Esophagus squamous epithelium (tissue), 5 donors: ENCODE data around the gene MSMO1. TPM values are rescaled to one million over a fixed set of nuclear protein-coding genes. Genes with fewer than 3 reads are reported as not detected.

ENCODE experiments used
- DNase-seq: peaks from one replicate; lab custom pipeline; 2025; lab: John Stamatoyannopoulos, UW
- H3K27ac ChIP-seq, 4 donors: fragments of 200-600 bp; sonication (generic); one replicate each; pipeline ENCODE4 v1.5.1; 2016 to 2019; ENCODE audit warnings: mild to moderate bottlenecking in 1 of 4
- H3K27me3 ChIP-seq, 4 donors: fragments of 200-600 bp; sonication (generic); 1 replicate in 3 of 4; 2 replicates in 1 of 4; pipeline versions ENCODE4 v1.5.1 to v1.6.0; 2017 to 2021; ENCODE audit warnings: antibody characterized with exemption in 1 of 4
- H3K36me3 ChIP-seq, 3 donors: fragments of 200-600 bp; sonication (generic); one replicate each; pipeline ENCODE4 v1.5.1; 2016 to 2019
- H3K4me1 ChIP-seq, 3 donors: fragments of 200-600 bp; sonication (generic); one replicate each; pipeline ENCODE4 v1.5.1; 2017 to 2019
- H3K4me3 ChIP-seq, 4 donors: fragments of 200-600 bp; sonication (generic); 1 replicate in 3 of 4; 2 replicates in 1 of 4; pipeline ENCODE4 v1.5.1; 2016 to 2019; ENCODE audit warnings: mild to moderate bottlenecking in 2 of 4, moderate library complexity in 1 of 4
- H3K9me3 ChIP-seq, 3 donors: fragments of 200-600 bp; sonication (generic); one replicate each; pipeline ENCODE4 v1.5.1; 2016 to 2019
- POLR2A ChIP-seq, 4 donors: fragments of 450-650 bp; IDR thresholded peaks; one replicate each; pipeline ENCODE4 v1.6.1; 2017; ENCODE audit warnings: antibody characterized with exemption in 4 of 4, mild to moderate bottlenecking in 4 of 4, moderate library complexity in 3 of 4
- WGBS, 2 donors: methylation state at CpG; one replicate each; pipeline ENCODE4 v1.1.5; 2018; 5-methylcytosine and 5-hydroxymethylcytosine counted together
- intact Hi-C: fragments of 100-400 bp; cut with DNase I; formaldehyde crosslinking; loops from one replicate; pipeline ENCODE4 v1.15.0; 2022
- total RNA-seq, 4 donors: library from RNA; depleted of rRNA; stranded (reverse); fragments of >200 nt; gene quantifications; one replicate each; pipeline ENCODE4 v1.1.0, GENCODE V29; 2016
- TF ChIP-seq, protein P1 (sequence below), 6 experiments: fragments of 450-650 bp in 4 of 6; fragments of 200-600 bp in 2 of 6; sonication (generic) in 2 of 6; IDR thresholded peaks; one replicate each; pipeline ENCODE4 v1.5.1; 2016 to 2019; ENCODE audit warnings: antibody characterized with exemption in 6 of 6, mild to moderate bottlenecking in 4 of 6, moderate library complexity in 4 of 6
- donor health status: DM: yes; HTN: yes; CAD: no.

Gene MSMO1
- total RNA-seq, 4 donors from 2014 or later = 122 to 302 (median 172) TPM

DNA sequence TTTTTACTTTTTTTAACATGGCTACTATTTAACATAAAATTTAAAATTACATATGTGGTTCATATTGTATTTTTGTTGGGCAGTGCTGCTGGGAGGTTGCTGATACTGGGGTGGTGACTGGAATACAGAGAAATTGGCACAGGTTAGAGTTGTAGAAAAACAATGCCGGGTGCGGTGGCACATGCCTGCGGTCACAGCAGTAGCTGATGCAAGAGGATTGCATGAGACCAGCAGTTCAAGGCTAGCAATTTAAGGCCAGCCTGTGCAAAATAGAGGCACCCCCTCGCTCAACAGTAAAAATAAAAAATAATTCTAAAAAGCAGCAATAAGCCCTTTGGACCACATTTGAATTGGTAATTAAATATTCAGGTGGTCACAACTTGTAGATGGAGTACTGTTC, 39.6 kb downstream of the MSMO1 start:
- Histone ChIP-seq H3K4me3 (no peak overlapping the region), H3K4me1 (no peaks in the 10 kb centered on the region), H3K27me3 (no peaks in the 10 kb centered on the region), H3K9me3 (no peaks in the 10 kb centered on the region), H3K27ac (no peak overlapping the region), H3K36me3 (no peaks in the 10 kb centered on the region)
- TF ChIP-seq POLR2A (IDR thresholded peaks at IDR 0.05) = no peak
- TF ChIP-seq, protein P1, sequence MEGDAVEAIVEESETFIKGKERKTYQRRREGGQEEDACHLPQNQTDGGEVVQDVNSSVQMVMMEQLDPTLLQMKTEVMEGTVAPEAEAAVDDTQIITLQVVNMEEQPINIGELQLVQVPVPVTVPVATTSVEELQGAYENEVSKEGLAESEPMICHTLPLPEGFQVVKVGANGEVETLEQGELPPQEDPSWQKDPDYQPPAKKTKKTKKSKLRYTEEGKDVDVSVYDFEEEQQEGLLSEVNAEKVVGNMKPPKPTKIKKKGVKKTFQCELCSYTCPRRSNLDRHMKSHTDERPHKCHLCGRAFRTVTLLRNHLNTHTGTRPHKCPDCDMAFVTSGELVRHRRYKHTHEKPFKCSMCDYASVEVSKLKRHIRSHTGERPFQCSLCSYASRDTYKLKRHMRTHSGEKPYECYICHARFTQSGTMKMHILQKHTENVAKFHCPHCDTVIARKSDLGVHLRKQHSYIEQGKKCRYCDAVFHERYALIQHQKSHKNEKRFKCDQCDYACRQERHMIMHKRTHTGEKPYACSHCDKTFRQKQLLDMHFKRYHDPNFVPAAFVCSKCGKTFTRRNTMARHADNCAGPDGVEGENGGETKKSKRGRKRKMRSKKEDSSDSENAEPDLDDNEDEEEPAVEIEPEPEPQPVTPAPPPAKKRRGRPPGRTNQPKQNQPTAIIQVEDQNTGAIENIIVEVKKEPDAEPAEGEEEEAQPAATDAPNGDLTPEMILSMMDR (IDR thresholded peaks at IDR 0.05) = no peak
- intact Hi-C loops = loop anchor here (10.0 kb wide), 1 partner anchor 98 kb away; no protein-coding TSS in a partner anchor
- DNase-seq = no peak
- 79% methylated on average over 4 of the region's 4 CpGs for WGBS, 2 donors

DNA sequence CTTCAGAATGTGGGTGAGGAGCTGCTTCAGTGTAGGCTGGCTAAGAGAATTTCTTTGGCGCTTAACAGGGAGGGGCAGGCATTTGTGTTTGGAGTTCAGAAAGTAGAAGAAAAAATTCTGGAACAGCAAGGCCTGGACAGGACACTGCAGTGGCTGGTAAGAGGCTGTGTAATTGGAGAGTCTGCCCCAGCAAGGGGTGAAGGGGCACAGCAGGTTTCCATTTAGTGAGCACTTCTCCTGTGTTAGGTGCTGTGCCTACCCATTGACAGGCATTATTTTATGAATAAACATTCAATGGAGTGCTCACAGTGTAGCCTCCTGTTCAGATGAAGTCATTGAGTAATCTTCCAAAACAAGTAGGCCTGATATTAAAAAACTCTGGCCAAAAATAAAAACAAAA, 40.6 kb downstream of the MSMO1 start:
- H3K27ac ChIP-seq = no peak overlapping the region
- DNase-seq = no peak
- H3K4me3 ChIP-seq = no peak overlapping the region
- intact Hi-C loops = loop anchor here (10.0 kb wide), 1 partner anchor 97 kb away; no protein-coding TSS in a partner anchor
- H3K9me3 ChIP-seq = no peaks in the 10 kb centered on the region
- H3K36me3 ChIP-seq = no peaks in the 10 kb centered on the region
- TF ChIP-seq POLR2A (IDR thresholded peaks at IDR 0.05) = no peak
- TF ChIP-seq, protein P1 (IDR thresholded peaks at IDR 0.05) = no peak
- 73 to 80% methylated on average over 1 of the region's 1 CpG for WGBS, 2 donors
- no peaks in the 10 kb centered on the region for H3K4me1 ChIP-seq
- no peaks in the 10 kb centered on the region for H3K27me3 ChIP-seq

DNA sequence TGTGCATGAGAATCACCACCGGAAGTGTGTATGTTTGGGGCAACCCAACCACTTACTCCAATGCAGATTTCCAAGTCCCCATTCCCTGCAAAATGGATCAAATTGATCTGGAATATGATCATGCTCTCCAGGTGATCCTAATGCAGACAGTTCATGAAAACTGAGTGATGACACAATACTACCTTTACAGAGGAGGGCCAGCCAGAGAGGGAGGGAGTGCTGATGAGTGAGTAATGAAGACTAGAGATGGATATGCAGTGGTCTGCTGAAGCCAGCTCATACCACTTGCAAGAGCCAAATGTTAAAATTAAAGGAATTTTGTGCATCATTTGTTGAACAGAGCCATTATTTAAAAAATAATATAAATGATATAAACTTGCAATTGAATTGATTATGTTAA, 41.1 kb downstream of the MSMO1 start:
- intact Hi-C loops = loop anchor here (10.0 kb wide), 1 partner anchor 96 kb away; no protein-coding TSS in a partner anchor
- Histone ChIP-seq H3K4me3 (no peak overlapping the region), H3K9me3 (no peaks in the 10 kb centered on the region), H3K36me3 (no peaks in the 10 kb centered on the region), H3K27ac (no peak overlapping the region), H3K27me3 (no peaks in the 10 kb centered on the region), H3K4me1 (no peaks in the 10 kb centered on the region)
- 87 to 100% methylated on average over 1 of the region's 1 CpG for WGBS, 2 donors
- TF ChIP-seq POLR2A (IDR thresholded peaks at IDR 0.05) = no peak
- TF ChIP-seq, protein P1 (IDR thresholded peaks at IDR 0.05) = no peak
- DNase-seq = no peak

DNA sequence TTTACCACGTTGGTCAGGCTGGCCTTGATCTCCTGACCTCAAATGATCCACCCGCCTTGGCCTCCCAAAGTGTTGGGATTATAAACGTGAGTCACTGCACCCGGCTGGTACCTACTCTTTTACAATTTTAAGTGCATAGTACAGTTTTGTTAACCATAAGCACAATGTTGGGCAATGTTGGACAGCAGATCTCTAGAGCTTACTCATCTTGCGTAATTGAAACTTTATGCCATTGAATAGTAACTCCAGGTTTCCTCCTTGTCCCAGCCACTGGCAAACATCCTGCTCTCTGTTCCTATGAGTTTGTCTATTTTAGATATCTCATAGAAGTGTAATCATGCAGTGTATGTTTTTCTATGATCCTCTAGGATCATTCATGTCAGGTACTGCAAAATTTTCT, 42.1 kb downstream of the MSMO1 start:
- H3K9me3 ChIP-seq = no peaks in the 10 kb centered on the region
- H3K4me3 ChIP-seq = no peak overlapping the region
- TF ChIP-seq, protein P1 (IDR thresholded peaks at IDR 0.05) = no peak
- TF ChIP-seq POLR2A (IDR thresholded peaks at IDR 0.05) = no peak
- no peak overlapping the region for H3K27ac ChIP-seq
- no peak for DNase-seq
- H3K4me1 ChIP-seq = no peaks in the 10 kb centered on the region
- intact Hi-C loops = loop anchor here (10.0 kb wide), 1 partner anchor 95 kb away; no protein-coding TSS in a partner anchor
- WGBS, 2 donors = 33 to 35% methylated on average over 5 of the region's 5 CpGs
- no peaks in the 10 kb centered on the region for H3K36me3 ChIP-seq
- H3K27me3 ChIP-seq = peaks cover 0 to under 1% (median 0%) of the 10 kb centered on the region in 4 donors

DNA sequence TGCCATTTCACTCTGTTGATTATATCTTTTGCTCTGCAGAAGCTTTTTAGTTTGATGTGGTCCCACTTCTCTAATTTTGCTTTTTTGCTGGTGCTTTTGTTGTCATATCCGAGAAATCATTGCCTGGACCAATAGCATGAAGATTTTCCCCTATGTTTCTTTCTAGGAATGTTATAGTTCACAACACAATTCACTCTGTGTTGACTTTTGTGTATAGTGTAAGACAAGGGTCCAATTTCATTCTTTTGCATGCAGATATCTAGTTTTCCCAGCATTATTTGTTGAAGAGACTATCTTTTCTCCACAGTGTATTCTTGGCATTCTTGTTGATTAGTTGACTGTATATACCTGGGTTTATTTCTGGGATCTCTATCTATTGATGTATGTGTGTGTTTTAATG, 43.1 kb downstream of the MSMO1 start:
- H3K27me3 ChIP-seq = peaks cover 0 to 6% (median 0%) of the 10 kb centered on the region in 4 donors
- H3K36me3 ChIP-seq = no peaks in the 10 kb centered on the region
- H3K27ac ChIP-seq = no peak overlapping the region
- no peak for DNase-seq
- intact Hi-C loops = no loop called here
- no peak overlapping the region for H3K4me3 ChIP-seq
- H3K4me1 ChIP-seq = no peaks in the 10 kb centered on the region
- TF ChIP-seq POLR2A (IDR thresholded peaks at IDR 0.05) = no peak
- TF ChIP-seq, protein P1 (IDR thresholded peaks at IDR 0.05) = no peak
- no peaks in the 10 kb centered on the region for H3K9me3 ChIP-seq
- 78 to 96% methylated on average over 1 of the region's 1 CpG for WGBS, 2 donors
